DMS53 treated with DMSO at 0.1 percent for 48 hours (cell line): ENCODE results near the gene DKK1.

Experiments
- DNase-seq: peaks from one replicate; lab custom pipeline; 2025; ENCODE audit not compliant: unreplicated experiment; lab: John Stamatoyannopoulos, UW

The DKK1 gene

GRCh38 chr10:52316500-52316899 lies 2.4 kb downstream of the DKK1 start:
- no peak for DNase-seq

DNA sequence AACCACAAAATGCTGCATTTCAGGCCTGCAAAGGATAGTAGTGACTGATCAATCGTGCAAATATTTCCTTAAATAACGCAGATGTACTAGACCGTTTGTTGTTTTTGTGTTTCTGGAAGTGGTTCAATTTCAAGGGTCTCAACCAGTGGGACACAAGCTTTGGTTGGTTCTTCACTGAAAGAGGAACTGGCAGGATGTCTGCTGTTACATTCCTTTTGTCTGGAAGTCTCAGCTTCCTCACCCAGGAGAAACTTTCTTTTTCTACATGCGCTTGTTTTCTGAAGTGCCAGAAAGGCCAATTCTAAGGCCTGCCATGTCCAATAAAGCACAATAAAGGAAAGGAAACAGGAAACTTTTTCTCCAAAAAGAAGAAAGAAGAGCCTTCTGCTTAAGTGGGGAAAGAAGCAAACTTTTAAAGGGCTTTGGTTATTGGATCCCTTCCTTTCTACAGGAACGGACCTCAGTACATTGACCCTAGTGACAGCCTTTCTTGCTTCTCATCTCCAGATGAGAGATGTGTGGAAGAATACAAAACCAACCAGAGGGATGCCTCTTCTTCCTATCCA lies 4.1 kb downstream of the DKK1 start:
- DNase-seq, result no peak

GRCh38 chr10:52318822-52319464 lies 4.9 kb downstream of the DKK1 start:
- peak; percentile 3 for DNase-seq

DNA sequence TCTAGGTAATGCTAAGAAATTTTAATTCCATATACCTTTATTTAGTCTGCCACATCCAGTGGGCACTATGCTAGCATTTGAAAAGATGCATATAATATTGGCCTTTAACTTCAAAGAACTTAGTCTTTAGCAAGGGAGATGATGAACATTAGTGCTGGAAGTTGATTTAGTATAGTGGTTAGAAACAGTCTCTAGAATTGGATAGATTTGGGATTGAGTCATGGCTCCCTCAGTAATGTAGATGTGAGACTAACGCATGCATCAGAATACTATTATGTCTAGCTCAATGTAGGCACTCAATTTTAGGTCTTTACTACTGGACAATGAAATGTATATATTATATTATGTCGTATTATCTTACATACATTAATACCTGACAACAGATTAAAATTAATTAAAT lies 5.8 kb downstream of the DKK1 start:
- no peak for DNase-seq

DNA sequence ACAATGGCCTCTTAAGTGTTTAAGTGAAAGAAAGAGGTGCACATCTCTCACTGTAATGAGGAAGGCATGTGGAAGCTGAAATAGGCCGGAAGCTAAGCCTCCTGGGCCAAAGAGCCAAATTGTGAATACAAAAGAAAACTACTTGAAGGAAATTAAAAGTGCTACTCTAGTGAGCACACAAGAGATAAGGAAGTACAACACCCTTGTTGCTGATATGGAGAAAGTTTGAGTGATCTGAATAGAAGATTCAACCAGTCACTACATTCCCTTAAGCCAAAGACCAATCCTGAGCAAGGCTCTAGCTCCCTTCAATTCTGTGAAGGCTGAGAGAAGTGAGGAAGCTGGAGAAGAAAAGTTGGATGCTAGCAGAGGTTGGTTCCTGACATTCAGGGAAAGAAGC lies 8.2 kb downstream of the DKK1 start:
- DNase-seq, result no peak

- no peak for DNase-seq
Measured at GRCh38 chr10:52322936-52323335, 8.9 kb downstream of the DKK1 start.

DNA sequence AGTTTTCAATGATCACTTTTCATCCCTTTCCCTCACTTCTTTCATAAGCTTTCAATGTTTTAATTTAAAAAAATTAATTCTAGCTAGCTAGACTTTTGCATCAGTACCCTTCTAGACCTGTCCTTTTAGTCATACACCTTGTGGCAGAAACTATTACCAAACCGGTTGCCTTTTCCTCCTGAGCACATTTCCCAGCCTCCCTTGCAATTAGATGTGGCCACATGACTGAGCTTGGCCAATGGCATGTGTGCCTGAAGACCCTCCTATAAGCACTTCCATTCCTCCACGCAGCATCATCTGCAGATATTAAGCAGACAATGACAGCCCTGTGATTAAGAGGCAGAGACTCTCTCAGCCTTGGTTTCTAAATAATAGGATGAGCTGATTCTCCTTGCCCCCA lies 12.3 kb downstream of the DKK1 start:
- DNase-seq, result no peak

- DNase-seq, result no peak
Measured at GRCh38 chr10:52331638-52332364, 17.7 kb downstream of the DKK1 start.

DNA sequence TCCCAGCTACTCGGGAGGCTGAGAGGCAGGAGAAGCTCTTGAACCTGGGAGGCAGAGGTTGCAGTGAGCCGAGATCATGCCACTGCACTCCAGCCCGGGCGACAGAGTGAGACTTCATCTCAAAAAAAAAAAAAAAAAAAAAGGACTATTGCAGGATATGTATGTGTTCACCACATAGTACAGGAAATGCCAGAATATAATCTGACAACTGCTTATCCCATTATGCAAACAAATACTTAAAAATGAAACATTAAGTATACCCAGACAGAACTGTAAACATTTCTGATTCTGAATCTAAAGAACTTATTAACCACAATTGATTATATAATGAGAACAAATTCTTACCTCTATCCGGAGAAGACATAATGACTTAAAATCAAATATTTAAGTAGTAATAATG lies 18.7 kb downstream of the DKK1 start:
- no peak for DNase-seq

- DNase-seq, result peak; percentile 54
Measured at GRCh38 chr10:52334595-52334994, 20.5 kb downstream of the DKK1 start.

- no peak for DNase-seq
Measured at GRCh38 chr10:52335665-52336064, 21.6 kb downstream of the DKK1 start.

- DNase-seq, result no peak
Measured at GRCh38 chr10:52337225-52337624, 23.1 kb downstream of the DKK1 start.

GRCh38 chr10:52343439-52343838 lies 29.4 kb downstream of the DKK1 start:
- DNase-seq, result no peak

DNA sequence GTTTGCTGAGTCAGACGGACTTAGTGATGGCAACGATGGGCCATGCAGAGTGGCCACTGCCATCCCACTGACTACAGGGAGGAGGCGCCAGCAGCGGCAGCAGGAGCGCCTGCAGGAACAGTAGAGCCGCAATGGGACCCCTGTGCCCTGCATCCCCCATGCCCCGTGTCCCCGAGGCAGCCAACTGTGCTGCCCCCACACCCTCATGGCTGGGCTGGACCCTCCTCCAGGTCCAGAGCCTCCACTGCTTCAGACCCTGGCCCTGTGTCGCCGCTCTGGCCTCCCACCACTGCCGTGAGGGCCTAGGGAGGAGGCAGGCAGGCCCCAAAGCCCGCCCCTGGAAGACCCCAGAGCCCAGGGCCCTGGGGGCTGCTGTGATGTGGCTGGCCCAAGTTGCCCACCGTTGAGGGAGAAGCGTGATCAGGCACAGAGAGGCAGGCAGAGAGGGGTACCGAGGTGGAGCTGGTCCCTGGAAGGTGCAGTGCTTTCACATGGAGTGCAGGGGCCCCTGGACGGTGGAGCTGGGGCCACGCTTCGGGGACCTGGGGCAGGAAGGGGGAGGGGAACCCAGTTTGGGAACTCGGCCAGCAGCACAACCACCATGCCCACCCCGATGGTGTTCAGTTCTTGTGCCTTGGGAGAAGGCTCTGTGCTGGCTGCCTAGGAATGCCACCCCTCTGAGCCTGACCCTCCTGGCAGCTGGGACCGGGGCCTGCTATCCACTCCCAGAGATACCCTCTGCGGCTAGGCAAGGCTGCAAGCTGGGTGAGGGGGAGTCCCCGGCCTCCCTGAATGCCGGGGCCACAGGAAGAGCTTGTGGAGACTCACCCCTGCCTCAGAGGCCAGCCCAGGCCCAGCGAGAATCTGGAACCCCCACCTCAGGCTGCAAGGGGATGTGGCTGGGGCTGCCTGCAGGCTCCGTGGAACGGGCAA lies 32.6 kb downstream of the DKK1 start:
- no peak for DNase-seq

- DNase-seq, result no peak
Measured at GRCh38 chr10:52347327-52347667, 33.2 kb downstream of the DKK1 start.

GRCh38 chr10:52348037-52348564 lies 34.0 kb downstream of the DKK1 start:
- DNase-seq, result no peak

DNA sequence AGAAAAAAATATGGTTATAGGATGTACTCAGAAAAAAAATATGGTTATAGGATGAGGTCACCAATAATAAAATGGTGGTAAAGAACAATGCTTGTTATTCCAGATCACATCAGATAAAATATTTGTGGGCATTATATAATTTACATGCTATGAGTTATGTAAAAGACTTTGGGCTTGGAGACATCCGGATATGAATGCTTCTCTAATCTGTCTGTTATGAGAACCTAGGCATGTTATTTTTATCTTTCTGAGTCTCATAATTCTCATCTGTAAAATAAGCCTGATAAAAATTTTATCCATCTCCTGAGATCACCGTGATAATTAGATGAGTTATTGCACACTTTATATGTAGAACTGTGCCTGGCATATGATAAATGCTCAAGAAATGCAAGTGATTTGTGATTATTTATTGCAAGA lies 37.8 kb downstream of the DKK1 start:
- DNase-seq, result no peak

GRCh38 chr10:52353205-52353604 lies 39.1 kb downstream of the DKK1 start:
- DNase-seq, result no peak

GRCh38 chr10:52353960-52354394 lies 39.9 kb downstream of the DKK1 start:
- no peak for DNase-seq

DNA sequence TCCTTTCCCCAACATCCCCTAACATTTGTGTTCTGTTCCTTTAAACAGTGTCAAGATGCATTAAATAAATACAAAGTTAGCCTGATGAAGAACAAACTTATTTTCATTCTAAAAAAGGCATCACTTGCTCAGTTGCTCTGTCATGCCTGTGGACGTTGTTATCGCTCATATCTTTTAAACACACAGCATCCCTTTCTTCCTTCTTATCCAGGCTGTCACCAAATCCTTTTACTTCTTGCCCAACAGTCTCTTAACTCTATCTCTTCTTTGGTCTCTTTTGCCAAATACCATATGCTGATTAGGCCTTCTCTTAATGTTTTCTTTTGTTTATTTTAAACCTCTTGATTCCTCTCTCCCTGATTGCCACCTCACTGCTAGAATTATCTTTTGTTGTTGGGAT lies 43.9 kb downstream of the DKK1 start:
- DNase-seq, result no peak

DNA sequence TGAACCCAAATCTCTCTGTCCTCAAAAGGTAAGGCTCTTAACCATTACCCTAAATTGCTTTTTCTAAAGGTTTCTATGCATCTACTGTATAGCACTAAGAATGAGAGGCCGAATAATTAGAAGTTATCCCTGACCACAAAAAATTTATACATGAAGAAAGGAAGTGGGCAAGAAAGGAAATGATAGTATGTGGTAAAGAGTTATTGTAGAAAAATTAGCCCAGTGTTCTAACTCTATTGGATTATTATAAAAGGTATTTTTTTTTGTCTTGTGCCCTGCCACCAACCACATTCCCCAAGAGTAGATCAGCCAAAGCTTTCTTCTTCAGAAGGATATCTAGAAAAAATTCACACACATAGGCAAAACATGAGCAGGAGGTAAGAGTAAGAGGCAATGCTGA lies 45.4 kb downstream of the DKK1 start:
- DNase-seq, result no peak
